Colonic mucosa (tissue), 4 donors: Measurements from ENCODE around the gene TRAT1. TPM values are rescaled to one million over a fixed set of nuclear protein-coding genes. Genes with fewer than 3 reads are reported as not detected.

Experiments used
- DNase-seq: peaks from one replicate; pipeline ENCODE4 v3.0.0-alpha.2; 2020
- H3K27ac ChIP-seq: fragments of 200-600 bp; one replicate; pipeline ENCODE4 v1.8.0; 2021
- H3K27me3 ChIP-seq: fragments of 200-600 bp; one replicate; pipeline ENCODE4 v1.8.0; 2021
- H3K36me3 ChIP-seq: fragments of 200-600 bp; one replicate; pipeline ENCODE4 v1.8.0; 2021
- H3K4me1 ChIP-seq: fragments of 200-600 bp; one replicate; pipeline ENCODE4 v1.8.0; 2021; ENCODE audit warnings: mild to moderate bottlenecking
- H3K4me3 ChIP-seq: fragments of 200-600 bp; one replicate; pipeline ENCODE4 v1.8.0; 2021
- H3K9ac ChIP-seq, 2 donors: one replicate each; pipeline ENCODE4 v1.7.0; 2013; ENCODE audit warnings: control low read depth in 2 of 2, low read depth in 2 of 2, low read length in 2 of 2
- H3K9me3 ChIP-seq: fragments of 200-600 bp; one replicate; pipeline ENCODE4 v1.8.0; 2021
- CTCF ChIP-seq: fragments of 200-600 bp; IDR thresholded peaks from one replicate; pipeline ENCODE4 v1.8.0; 2022; ENCODE audit warnings: antibody characterized with exemption, mild to moderate bottlenecking
- intact Hi-C: fragments of 100-400 bp; cut with DNase I; formaldehyde crosslinking; loops from one replicate; pipeline ENCODE4 v1.14.1; 2022
- total RNA-seq, 2 donors: library from RNA; stranded (reverse); fragmentation: NEBNext Ultra II Directional in 1 of 2; extraction: Animal tissue kit (Norgen Biotek cat#: 25700) in 1 of 2; gene quantifications; one replicate each; pipeline ENCODE4 v1.2.1, GENCODE V29; 2021
- donor health status: healthy.
- donor health status: DM: no; HTN: no; CAD: no.
- donor health status: DM: no; HTN: no; CAD: no.

TRAT1 gene
- total RNA-seq, 2 donors from 2014 or later: 0.29 to 0.69 TPM

- H3K27me3 ChIP-seq: no peaks in the 10 kb centered on the region
- no peaks in the 10 kb centered on the region for H3K36me3 ChIP-seq
- no peak overlapping the region for H3K9ac ChIP-seq
- no peak for DNase-seq
- H3K9me3 ChIP-seq: no peaks in the 10 kb centered on the region
- no peak for TF ChIP-seq CTCF
- H3K4me1 ChIP-seq: no peaks in the 10 kb centered on the region
- H3K27ac ChIP-seq: no peak overlapping the region
- no peak overlapping the region for H3K4me3 ChIP-seq
- intact Hi-C loops: no loop called here
Measured at GRCh38 chr3:108835101-108835500, 12.5 kb downstream of the TRAT1 start.

GRCh38 chr3:108838436-108838835 is 15.8 kb downstream of the TRAT1 start:
- H3K4me1 ChIP-seq: no peaks in the 10 kb centered on the region
- H3K27ac ChIP-seq: no peak overlapping the region
- H3K4me3 ChIP-seq: no peak overlapping the region
- H3K9ac ChIP-seq: no peak overlapping the region
- no peaks in the 10 kb centered on the region for H3K36me3 ChIP-seq
- no peak for DNase-seq
- no peak for TF ChIP-seq CTCF
- intact Hi-C loops: no loop called here
- H3K9me3 ChIP-seq: no peaks in the 10 kb centered on the region
- H3K27me3 ChIP-seq: no peaks in the 10 kb centered on the region

GRCh38 chr3:108845709-108846293 is 23.2 kb downstream of the TRAT1 start:
- H3K9me3 ChIP-seq: no peaks in the 10 kb centered on the region
- no peak for TF ChIP-seq CTCF
- H3K27me3 ChIP-seq: no peaks in the 10 kb centered on the region
- H3K27ac ChIP-seq: no peak overlapping the region
- no peaks in the 10 kb centered on the region for H3K4me1 ChIP-seq
- no peaks in the 10 kb centered on the region for H3K36me3 ChIP-seq
- intact Hi-C loops: no loop called here
- DNase-seq: no peak
- no peak overlapping the region for H3K4me3 ChIP-seq
- no peak overlapping the region for H3K9ac ChIP-seq

- intact Hi-C loops: no loop called here
- Histone ChIP-seq H3K27ac (no peak overlapping the region), H3K9me3 (no peaks in the 10 kb centered on the region), H3K27me3 (no peaks in the 10 kb centered on the region), H3K4me3 (no peak overlapping the region), H3K36me3 (no peaks in the 10 kb centered on the region), H3K9ac (no peak overlapping the region), H3K4me1 (no peaks in the 10 kb centered on the region)
- no peak for TF ChIP-seq CTCF
- no peak for DNase-seq
Measured at GRCh38 chr3:108847187-108847586, 24.6 kb downstream of the TRAT1 start.

- no peaks in the 10 kb centered on the region for H3K9me3 ChIP-seq
- no peak for TF ChIP-seq CTCF
- H3K36me3 ChIP-seq: no peaks in the 10 kb centered on the region
- no peak overlapping the region for H3K4me3 ChIP-seq
- no peak overlapping the region for H3K9ac ChIP-seq
- no peak for DNase-seq
- H3K4me1 ChIP-seq: no peaks in the 10 kb centered on the region
- intact Hi-C loops: no loop called here
- no peaks in the 10 kb centered on the region for H3K27me3 ChIP-seq
- no peak overlapping the region for H3K27ac ChIP-seq
Measured at GRCh38 chr3:108849075-108849474, 26.5 kb downstream of the TRAT1 start.

GRCh38 chr3:108861401-108861800 is 38.8 kb downstream of the TRAT1 start:
- Histone ChIP-seq H3K4me1 (no peaks in the 10 kb centered on the region), H3K4me3 (no peak overlapping the region), H3K27ac (no peak overlapping the region), H3K36me3 (no peaks in the 10 kb centered on the region), H3K9ac (no peak overlapping the region), H3K9me3 (no peaks in the 10 kb centered on the region), H3K27me3 (no peaks in the 10 kb centered on the region)
- DNase-seq: no peak
- intact Hi-C loops: no loop called here
- no peak for TF ChIP-seq CTCF
